NB4 (cell line): ENCODE data around the gene RDX.

Source experiments
- CTCF ChIP-seq: IDR thresholded peaks from one replicate; pipeline ENCODE4 v1.5.1; 2012; ENCODE audit warnings: low read depth, low read length
- POLR2A ChIP-seq: IDR thresholded peaks from 2 replicates; pipeline ENCODE4 v1.6.1; 2011; ENCODE audit warnings: mild to moderate bottlenecking; ENCODE audit not compliant: insufficient read length; ENCODE audit errors: extremely low read depth

GRCh38 chr11:110158317-110159200, 137.9 kb downstream of the RDX start:
- TF ChIP-seq CTCF = no peak
- TF ChIP-seq POLR2A = no peak
